Nephron (organoid): ENCODE data around the gene NR2F2.

Experiments
- H3K27ac Mint-ChIP-seq, 3 experiments: 2 replicates each; pipeline ENCODE4 v1.8.0; 2020; ENCODE audit warnings: mixed read lengths in 3 of 3, mild to moderate bottlenecking in 2 of 3, moderate library complexity in 1 of 3
- H3K27me3 Mint-ChIP-seq: 2 replicates; pipeline ENCODE4 v1.8.0; 2021; ENCODE audit warnings: low read depth, mild to moderate bottlenecking, moderate library complexity, mixed read lengths
- H3K36me3 Mint-ChIP-seq: 2 replicates; pipeline ENCODE4 v1.8.0; 2020; ENCODE audit warnings: low read depth, mixed read lengths
- H3K4me1 Mint-ChIP-seq: 2 replicates; pipeline ENCODE4 v1.8.0; 2020; ENCODE audit warnings: mixed read lengths
- H3K4me3 Mint-ChIP-seq, 3 experiments: 2 replicates each; pipeline ENCODE4 v1.8.0; 2020; ENCODE audit warnings: mild to moderate bottlenecking in 3 of 3, mixed read lengths in 3 of 3, moderate library complexity in 2 of 3
- H3K9me3 Mint-ChIP-seq: 2 replicates; pipeline ENCODE4 v1.8.0; 2020; ENCODE audit warnings: mixed read lengths
- TF ChIP-seq, protein P1 (sequence below), 3 experiments: fragments of 200-600 bp; sonication (generic); IDR thresholded peaks; one replicate each; pipeline ENCODE4 v1.5.0; 2021; ENCODE audit warnings: antibody characterized with exemption in 3 of 3; ENCODE audit not compliant: unreplicated experiment in 3 of 3

Gene NR2F2

DNA sequence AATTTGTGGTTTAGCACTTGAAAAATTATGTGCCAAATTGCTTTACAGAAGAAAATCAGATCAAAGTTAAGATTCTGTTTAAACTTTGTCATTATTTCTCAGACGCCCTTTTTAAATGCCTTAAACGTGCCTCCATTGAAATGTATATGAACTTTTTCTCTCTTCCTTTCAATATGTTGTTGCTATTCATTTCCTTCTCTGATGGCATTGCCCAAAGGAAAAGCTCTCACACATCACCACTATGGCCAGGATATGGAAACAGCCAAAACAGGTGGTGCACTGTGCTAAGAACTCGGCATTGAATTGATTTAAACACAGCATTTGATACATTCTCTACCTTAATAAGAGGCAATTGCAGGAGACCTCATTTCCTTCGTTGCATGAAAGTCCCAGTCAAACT is 35.7 kb upstream of the NR2F2 start:
- peaks cover 3% of the 10 kb centered on the region for H3K4me1 Mint-ChIP-seq
- H3K4me3 Mint-ChIP-seq: no peak overlapping the region
- TF ChIP-seq, protein P1, sequence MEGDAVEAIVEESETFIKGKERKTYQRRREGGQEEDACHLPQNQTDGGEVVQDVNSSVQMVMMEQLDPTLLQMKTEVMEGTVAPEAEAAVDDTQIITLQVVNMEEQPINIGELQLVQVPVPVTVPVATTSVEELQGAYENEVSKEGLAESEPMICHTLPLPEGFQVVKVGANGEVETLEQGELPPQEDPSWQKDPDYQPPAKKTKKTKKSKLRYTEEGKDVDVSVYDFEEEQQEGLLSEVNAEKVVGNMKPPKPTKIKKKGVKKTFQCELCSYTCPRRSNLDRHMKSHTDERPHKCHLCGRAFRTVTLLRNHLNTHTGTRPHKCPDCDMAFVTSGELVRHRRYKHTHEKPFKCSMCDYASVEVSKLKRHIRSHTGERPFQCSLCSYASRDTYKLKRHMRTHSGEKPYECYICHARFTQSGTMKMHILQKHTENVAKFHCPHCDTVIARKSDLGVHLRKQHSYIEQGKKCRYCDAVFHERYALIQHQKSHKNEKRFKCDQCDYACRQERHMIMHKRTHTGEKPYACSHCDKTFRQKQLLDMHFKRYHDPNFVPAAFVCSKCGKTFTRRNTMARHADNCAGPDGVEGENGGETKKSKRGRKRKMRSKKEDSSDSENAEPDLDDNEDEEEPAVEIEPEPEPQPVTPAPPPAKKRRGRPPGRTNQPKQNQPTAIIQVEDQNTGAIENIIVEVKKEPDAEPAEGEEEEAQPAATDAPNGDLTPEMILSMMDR (IDR thresholded peaks at IDR 0.05; ENCODE audit: unreplicated experiment in 3 of 3): no peak
- peaks cover 21% of the 10 kb centered on the region for H3K9me3 Mint-ChIP-seq
- H3K27me3 Mint-ChIP-seq: no peaks in the 10 kb centered on the region
- H3K27ac Mint-ChIP-seq: peak overlapping the region in 1 of 3 experiments; percentile 20
- H3K36me3 Mint-ChIP-seq: peaks cover 85% of the 10 kb centered on the region

DNA sequence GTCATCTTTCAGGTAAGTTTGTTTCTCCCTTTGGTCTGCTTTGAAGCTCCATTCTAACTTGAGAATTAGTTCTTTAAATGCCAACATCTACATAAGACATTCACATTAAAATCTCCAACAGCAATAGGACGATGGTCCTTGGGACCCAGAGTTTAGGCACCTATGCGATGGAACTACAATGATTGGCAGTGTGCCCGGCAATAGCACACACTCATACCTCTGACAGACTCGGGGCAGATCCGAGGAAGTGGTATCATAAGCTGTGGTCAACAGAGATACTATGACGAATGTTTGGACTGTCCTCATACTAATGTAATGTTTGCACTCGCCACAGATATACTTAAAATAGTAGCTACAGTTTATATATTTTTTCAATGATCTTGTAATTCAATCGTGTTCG is 34.2 kb upstream of the NR2F2 start:
- TF ChIP-seq, protein P1 (IDR thresholded peaks at IDR 0.05; ENCODE audit: unreplicated experiment in 3 of 3): no peak
- Mint-ChIP-seq H3K27ac (no peak overlapping the region), H3K9me3 (peaks cover 24% of the 10 kb centered on the region), H3K4me3 (no peak overlapping the region), H3K27me3 (no peaks in the 10 kb centered on the region), H3K4me1 (peaks cover 17% of the 10 kb centered on the region), H3K36me3 (peaks cover 87% of the 10 kb centered on the region)

DNA sequence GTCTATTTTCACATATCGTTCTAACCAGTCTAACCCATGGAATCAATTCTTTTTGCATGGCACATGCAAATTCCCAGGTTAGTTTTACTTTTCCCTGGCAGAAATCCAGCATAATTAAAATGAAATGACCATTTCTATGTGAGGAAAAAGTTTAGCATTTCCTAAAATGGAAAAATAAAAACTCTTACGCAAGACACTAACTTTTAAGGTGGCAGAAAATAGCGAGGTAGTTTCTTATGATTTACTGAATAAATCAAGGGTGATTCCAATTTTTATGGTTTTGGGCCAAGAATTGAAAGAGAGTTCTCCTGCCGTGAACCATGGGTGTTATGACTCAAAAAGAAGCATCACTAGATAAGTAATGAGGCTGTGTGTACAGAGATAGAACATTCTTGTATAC is 32.7 kb upstream of the NR2F2 start:
- TF ChIP-seq, protein P1 (IDR thresholded peaks at IDR 0.05; ENCODE audit: unreplicated experiment in 3 of 3): no peak
- Mint-ChIP-seq H3K4me3 (no peak overlapping the region), H3K4me1 (peaks cover 27% of the 10 kb centered on the region), H3K27ac (no peak overlapping the region), H3K27me3 (no peaks in the 10 kb centered on the region), H3K9me3 (peaks cover 26% of the 10 kb centered on the region), H3K36me3 (peaks cover 89% of the 10 kb centered on the region)

DNA sequence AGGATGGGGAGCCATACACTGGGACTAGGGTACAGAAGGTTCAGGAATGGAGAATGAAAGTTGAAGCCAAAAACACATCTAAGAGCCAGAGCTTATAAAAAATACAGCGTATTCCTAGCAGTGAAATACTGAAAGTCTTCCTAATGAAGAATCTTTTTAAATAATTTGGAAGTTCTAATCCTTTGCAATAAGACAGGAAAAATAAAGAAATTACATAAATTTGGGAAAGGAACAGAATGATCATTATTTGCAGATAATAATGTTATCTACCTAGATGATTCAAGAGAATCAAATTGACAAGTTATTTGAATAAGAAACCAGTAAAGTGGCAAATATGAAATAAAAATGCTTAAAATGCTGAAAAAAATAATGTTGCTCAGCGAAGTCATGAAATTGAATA is 32.3 kb upstream of the NR2F2 start:
- H3K27me3 Mint-ChIP-seq: no peaks in the 10 kb centered on the region
- TF ChIP-seq, protein P1 (IDR thresholded peaks at IDR 0.05; ENCODE audit: unreplicated experiment in 3 of 3): no peak
- no peak overlapping the region for H3K4me3 Mint-ChIP-seq
- peaks cover 87% of the 10 kb centered on the region for H3K36me3 Mint-ChIP-seq
- H3K4me1 Mint-ChIP-seq: peaks cover 29% of the 10 kb centered on the region
- H3K9me3 Mint-ChIP-seq: peaks cover 26% of the 10 kb centered on the region
- no peak overlapping the region for H3K27ac Mint-ChIP-seq

DNA sequence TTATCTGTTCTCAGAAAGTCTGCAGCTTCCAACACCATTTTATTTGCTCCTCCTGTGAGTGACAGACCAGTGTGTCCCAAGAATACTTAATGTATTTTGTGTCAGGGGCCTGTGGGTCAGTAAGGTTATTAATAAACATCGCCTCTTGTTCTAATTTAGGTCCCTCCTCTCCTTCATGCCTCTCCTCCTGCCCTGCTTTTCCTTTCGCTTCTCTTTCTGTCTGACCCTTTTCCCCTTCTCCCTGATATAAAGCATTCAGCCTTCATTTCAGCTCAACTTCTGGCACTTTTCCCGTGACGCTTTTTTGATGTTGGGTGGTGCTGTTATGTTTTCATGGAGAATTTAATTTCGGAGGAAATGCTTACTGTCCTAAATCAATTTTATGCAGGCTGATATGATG is 29.7 kb upstream of the NR2F2 start:
- peaks cover 26% of the 10 kb centered on the region for H3K9me3 Mint-ChIP-seq

DNA sequence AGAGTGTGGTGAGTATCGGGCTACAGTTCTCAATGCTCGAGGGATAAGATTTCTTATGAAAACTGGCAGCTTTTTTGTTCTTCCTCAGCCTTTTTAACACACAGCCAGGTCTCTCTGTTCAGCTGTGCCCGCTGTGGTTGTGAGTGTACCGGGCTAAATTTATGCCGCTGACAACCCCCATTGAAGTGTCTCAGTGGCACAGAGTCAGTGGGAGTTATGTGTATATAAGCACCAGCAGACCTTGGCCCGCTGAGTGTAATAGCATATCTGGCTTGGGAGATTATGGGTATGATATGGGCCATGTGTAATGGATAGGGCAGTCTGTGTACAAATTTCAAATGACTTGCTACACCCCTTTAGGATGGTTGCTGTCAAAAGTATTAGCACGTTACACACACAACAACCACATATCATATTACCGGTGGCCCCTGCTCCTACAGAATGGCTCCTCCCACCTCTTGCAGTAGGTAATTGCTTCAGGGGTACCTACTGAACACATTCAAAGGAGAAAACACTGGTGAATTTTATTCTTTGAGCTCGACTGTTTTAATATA is 26.9 kb upstream of the NR2F2 start:
- Mint-ChIP-seq H3K27me3 (no peaks in the 10 kb centered on the region), H3K4me1 (peaks cover 40% of the 10 kb centered on the region), H3K9me3 (peaks cover 9% of the 10 kb centered on the region), H3K36me3 (peaks cover 84% of the 10 kb centered on the region), H3K4me3 (no peak overlapping the region), H3K27ac (peak overlapping the region in 1 of 3 experiments; percentile 21)
- TF ChIP-seq, protein P1 (IDR thresholded peaks at IDR 0.05; ENCODE audit: unreplicated experiment in 3 of 3): no peak

More for the DNA sequence above, 29.7 kb upstream of the NR2F2 start:
- Mint-ChIP-seq H3K4me1 (peaks cover 40% of the 10 kb centered on the region), H3K4me3 (peak overlapping the region in 2 of 3 experiments; percentile 11 to 31), H3K27me3 (no peaks in the 10 kb centered on the region), H3K36me3 (peaks cover 90% of the 10 kb centered on the region), H3K27ac (peak overlapping the region; percentile 26 to 72 (median 39))
- TF ChIP-seq, protein P1 (IDR thresholded peaks at IDR 0.05; ENCODE audit: unreplicated experiment in 3 of 3): no peak
